ENCODE measurements around the gene ST8SIA1.
A peak's percentile ranks its signal among the peaks of the same experiment; 100 is the strongest.

ST8SIA1 gene

DNA sequence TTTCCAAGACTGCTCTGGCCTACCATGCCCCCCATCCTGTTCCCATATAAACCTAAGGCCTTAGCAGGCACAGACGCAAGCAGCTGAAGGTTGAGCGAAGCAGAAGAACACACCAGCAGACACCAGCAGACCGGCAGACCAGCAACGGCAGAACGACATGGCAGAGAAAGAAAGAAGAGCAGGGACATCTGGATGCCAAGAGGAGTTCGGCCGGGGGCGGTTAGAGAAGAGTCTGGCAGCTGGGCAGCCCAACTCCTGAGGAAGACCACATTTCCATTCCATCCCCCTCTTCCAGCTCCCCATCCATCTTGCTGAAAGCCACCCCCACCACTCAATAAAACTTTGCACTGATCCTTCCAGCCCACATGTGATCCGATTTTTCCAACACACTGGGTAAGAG lies 5.2 kb upstream of the ST8SIA1 start:
- H3K27me3 ChIP-seq (ENCODE audit: insufficient read depth, low read depth): no peaks in the 10 kb centered on the region
- H2AFZ ChIP-seq (ENCODE audit: low read depth): no peak overlapping the region
- H4K20me1 ChIP-seq (ENCODE audit: insufficient read depth): no peaks in the 10 kb centered on the region
- no peak overlapping the region for H3K27ac ChIP-seq
- H3K4me1 ChIP-seq (ENCODE audit: low read depth, poor library complexity, severe bottlenecking): peaks cover 7% of the 10 kb centered on the region
- H3K79me2 ChIP-seq (ENCODE audit: insufficient read depth, low read depth): no peaks in the 10 kb centered on the region
- H3K4me2 ChIP-seq: no peak overlapping the region
- H3K4me3 ChIP-seq (IDR thresholded peaks at IDR 0.05; ENCODE audit: insufficient read depth, low read depth, low read length): no peak overlapping the region
- H3K36me3 ChIP-seq (ENCODE audit: insufficient read depth): no peaks in the 10 kb centered on the region
- H3K9ac ChIP-seq: no peak overlapping the region
- TF ChIP-seq, protein P1, sequence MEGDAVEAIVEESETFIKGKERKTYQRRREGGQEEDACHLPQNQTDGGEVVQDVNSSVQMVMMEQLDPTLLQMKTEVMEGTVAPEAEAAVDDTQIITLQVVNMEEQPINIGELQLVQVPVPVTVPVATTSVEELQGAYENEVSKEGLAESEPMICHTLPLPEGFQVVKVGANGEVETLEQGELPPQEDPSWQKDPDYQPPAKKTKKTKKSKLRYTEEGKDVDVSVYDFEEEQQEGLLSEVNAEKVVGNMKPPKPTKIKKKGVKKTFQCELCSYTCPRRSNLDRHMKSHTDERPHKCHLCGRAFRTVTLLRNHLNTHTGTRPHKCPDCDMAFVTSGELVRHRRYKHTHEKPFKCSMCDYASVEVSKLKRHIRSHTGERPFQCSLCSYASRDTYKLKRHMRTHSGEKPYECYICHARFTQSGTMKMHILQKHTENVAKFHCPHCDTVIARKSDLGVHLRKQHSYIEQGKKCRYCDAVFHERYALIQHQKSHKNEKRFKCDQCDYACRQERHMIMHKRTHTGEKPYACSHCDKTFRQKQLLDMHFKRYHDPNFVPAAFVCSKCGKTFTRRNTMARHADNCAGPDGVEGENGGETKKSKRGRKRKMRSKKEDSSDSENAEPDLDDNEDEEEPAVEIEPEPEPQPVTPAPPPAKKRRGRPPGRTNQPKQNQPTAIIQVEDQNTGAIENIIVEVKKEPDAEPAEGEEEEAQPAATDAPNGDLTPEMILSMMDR (conservative IDR thresholded peaks at IDR 0.05; ENCODE audit: low read depth, low read length): no peak

DNA sequence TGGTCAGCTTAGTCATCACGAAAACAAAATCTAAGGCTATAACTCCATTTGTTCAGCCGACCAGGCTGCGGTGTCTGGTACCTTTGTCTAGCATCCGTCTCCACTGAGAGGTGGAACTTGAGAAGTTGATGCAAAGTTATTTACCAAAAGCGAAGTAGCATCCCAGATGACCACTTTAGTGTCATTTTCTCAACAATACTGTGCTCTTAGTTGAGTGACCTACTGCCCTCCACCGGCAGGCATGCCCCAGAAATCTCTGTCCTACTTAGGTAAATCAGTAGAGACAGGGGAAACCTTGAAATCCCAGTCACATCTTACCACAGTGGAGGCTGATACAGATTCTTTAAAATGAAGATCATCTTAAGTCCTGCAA lies 1.3 kb upstream of the ST8SIA1 start:
- peak overlapping the region; percentile 91 for H2AFZ ChIP-seq (ENCODE audit: low read depth)
- peak overlapping the region; percentile 49 for H3K4me3 ChIP-seq (IDR thresholded peaks at IDR 0.05; ENCODE audit: insufficient read depth, low read depth, low read length)

DNA sequence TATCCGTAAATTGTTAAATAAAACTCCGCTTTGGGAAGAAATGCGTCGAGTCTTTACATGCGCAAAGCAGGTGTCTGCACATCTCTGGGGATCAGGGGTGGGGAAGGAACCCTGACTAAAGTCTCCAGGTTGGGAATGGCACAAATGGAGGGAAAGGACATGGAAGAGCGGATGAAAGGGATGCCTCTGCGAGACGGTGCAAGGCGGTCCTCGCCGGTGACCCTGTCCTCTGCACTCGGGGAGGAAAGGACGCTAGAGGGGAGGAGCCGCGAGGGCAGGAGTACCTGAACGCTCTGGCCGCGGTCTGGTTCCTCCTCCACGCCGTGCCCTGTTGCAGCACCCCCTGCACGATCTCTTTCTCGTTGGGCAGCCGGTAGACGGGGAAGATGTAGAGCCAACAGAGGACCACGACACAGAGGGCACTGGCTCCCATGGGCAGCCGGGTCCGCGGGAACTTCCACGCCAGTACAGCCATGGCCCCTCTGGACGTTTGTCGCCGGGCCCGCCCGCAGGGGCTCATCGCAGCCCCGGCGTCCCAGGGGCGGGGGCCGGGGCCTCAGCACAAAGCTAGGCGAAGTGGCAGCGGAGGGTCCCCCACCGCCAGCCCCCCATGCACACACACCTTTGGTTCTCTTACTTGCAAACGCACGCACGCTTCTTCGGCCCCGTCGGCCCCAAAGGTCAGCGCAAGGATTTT lies 646 bp downstream of the ST8SIA1 start:
- no peak overlapping the region for H3K27ac ChIP-seq
- H3K36me3 ChIP-seq (ENCODE audit: insufficient read depth): no peaks in the 10 kb centered on the region
- no peaks in the 10 kb centered on the region for H3K79me2 ChIP-seq (ENCODE audit: insufficient read depth, low read depth)
- peaks cover 7% of the 10 kb centered on the region for H3K4me1 ChIP-seq (ENCODE audit: low read depth, poor library complexity, severe bottlenecking)
- no peak overlapping the region for H2AFZ ChIP-seq (ENCODE audit: low read depth)
- H3K27me3 ChIP-seq (ENCODE audit: insufficient read depth, low read depth): no peaks in the 10 kb centered on the region
- H3K4me2 ChIP-seq: no peak overlapping the region
- no peaks in the 10 kb centered on the region for H4K20me1 ChIP-seq (ENCODE audit: insufficient read depth)
- no peak overlapping the region for H3K4me3 ChIP-seq (IDR thresholded peaks at IDR 0.05; ENCODE audit: insufficient read depth, low read depth, low read length)
- no peak overlapping the region for H3K9ac ChIP-seq
- TF ChIP-seq, protein P1 (conservative IDR thresholded peaks at IDR 0.05; ENCODE audit: low read depth, low read length): no peak

More for the DNA sequence above, 1.3 kb upstream of the ST8SIA1 start:
- Histone ChIP-seq H3K9ac (peak overlapping the region; percentile 69; the same call in 1 of the 2 replicates), H3K27ac (peak overlapping the region; percentile 58), H3K4me1 (ENCODE audit: low read depth, poor library complexity, severe bottlenecking) (peaks cover 7% of the 10 kb centered on the region), H3K36me3 (ENCODE audit: insufficient read depth) (no peaks in the 10 kb centered on the region), H3K4me2 (peak overlapping the region; percentile 46), H4K20me1 (ENCODE audit: insufficient read depth) (no peaks in the 10 kb centered on the region), H3K27me3 (ENCODE audit: insufficient read depth, low read depth) (no peaks in the 10 kb centered on the region), H3K79me2 (ENCODE audit: insufficient read depth, low read depth) (no peaks in the 10 kb centered on the region)
- TF ChIP-seq, protein P1 (conservative IDR thresholded peaks at IDR 0.05; ENCODE audit: low read depth, low read length): 0 out of 2 replicates have a peak, but pooled peaks have one; percentile 50

DNA sequence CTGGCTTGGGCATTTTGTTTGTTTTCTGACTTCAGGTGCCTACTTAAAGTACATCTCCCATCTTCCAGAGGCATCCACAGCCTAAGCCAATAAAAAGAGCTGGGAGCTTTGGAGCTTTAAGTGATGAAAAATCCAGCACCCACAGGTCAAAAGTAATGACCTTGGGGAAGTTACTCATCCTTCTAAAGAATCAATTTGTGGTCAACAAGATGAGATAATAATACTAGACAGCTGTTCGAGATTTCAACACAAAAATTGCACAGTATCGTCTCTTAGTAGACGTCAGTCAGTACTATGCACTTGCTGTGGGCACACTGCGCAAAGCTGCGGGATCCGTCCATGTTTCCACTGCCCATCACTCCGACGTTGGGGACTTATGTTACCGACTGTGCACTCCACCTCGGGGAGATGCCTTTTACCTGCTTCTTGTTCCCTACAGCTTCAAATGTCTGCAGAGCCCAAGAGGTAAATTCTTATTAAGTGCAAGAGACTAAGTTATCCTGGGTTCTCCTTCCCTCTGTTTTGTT lies 1.3 kb downstream of the ST8SIA1 start:
- Histone ChIP-seq H3K79me2 (ENCODE audit: insufficient read depth, low read depth) (no peaks in the 10 kb centered on the region), H3K4me2 (no peak overlapping the region), H3K9ac (no peak overlapping the region), H4K20me1 (ENCODE audit: insufficient read depth) (no peaks in the 10 kb centered on the region), H3K27me3 (ENCODE audit: insufficient read depth, low read depth) (no peaks in the 10 kb centered on the region), H3K4me1 (ENCODE audit: low read depth, poor library complexity, severe bottlenecking) (peaks cover 7% of the 10 kb centered on the region), H3K36me3 (ENCODE audit: insufficient read depth) (no peaks in the 10 kb centered on the region), H2AFZ (ENCODE audit: low read depth) (no peak overlapping the region), H3K27ac (no peak overlapping the region), H3K4me3 (IDR thresholded peaks at IDR 0.05; ENCODE audit: insufficient read depth, low read depth, low read length) (no peak overlapping the region)
- TF ChIP-seq, protein P1 (conservative IDR thresholded peaks at IDR 0.05; ENCODE audit: low read depth, low read length): no peak
